ENCODE data around the gene MADCAM1. TPM values are rescaled to one million over a fixed set of nuclear protein-coding genes. Genes with fewer than 3 reads are reported as not detected.

The MADCAM1 gene
- 3.6 TPM for total RNA-seq

GRCh38 chr19:496112-496665 is at the start of gene MADCAM1:
Gene MADCAM1, plus strand, starts transcription at chr19:496486. Its CDS starts 14 bp downstream, at chr19:496500.

GRCh38 chr19:460877-461720 is 35.2 kb upstream of the MADCAM1 start, which contains the start of gene SHC2:
Gene SHC2, minus strand, starts transcription at chr19:461033. Its CDS starts 37 bp downstream, at chr19:460996.

DNA sequence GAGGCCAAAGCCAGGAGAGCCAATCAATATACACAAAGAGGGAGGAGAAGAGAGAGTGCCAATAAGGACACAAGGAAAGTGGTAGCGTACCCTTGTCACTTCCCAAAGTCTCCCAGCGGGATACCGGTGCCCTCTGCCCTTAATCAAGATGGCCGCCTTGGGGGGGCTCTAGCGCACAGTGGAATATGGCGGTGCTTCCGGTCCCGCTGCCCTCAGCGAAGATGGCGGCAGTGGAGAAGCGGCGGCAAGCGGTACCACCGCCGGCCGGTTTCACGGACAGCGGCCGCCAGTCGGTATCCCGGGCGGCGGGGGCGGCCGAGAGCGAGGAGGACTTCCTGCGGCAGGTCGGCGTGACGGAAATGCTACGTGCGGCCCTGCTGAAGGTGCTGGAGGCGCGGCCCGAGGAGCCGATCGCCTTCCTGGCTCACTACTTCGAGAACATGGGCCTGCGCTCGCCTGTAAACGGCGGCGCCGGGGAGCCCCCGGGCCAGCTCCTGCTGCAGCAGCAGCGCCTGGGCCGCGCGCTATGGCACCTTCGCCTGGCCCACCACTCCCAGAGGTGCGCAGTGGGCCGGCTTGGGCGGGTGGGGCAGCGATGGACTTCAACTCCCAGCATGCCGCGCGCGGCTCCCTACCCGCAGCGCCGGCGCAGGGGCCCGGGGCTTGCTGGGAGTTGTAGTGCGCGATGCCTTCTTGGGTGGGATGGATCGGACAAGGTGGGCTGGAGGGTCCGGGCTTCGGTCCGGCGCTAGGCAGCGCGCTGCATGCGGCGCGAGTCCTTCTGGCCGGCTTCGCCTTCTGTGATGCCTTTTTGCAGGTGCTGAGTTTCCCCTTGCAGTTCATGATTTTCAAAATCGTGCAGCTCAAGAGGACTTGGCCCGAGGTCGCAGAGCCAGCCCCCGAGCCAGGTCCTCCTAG is 11.3 kb downstream of the MADCAM1 start, which contains the start of gene TPGS1:
TSS of gene TPGS1 (plus strand) at position 212 of the 918 bp plus-strand sequence. CDS start at position 222, 10 bp downstream.

GRCh38 chr19:531753-532560 is 35.7 kb downstream of the MADCAM1 start, which contains the start of gene CDC34:
Gene CDC34, plus strand, starts transcription at chr19:531760. Its CDS starts 172 bp downstream, at chr19:531932.

GRCh38 chr19:543910-544608 is 47.8 kb downstream of the MADCAM1 start, which contains the start of gene GZMM:
Gene GZMM, plus strand, starts transcription at chr19:544053. Its CDS starts 19 bp downstream, at chr19:544072.

Small RNA genes lying within 50 kb of the gene (small RNA-seq; reads per million reads assigned to genes)
- not detected for gene RNA5SP462 (ENCODE audit: low replicate concordance)

Other genes with a start within 250 kb of the MADCAM1 start
- 8.6 TPM for gene PLPP2, start 205.1 kb upstream of the MADCAM1 start, total RNA-seq
- 19.2 TPM for gene MIER2, start 151.7 kb upstream of the MADCAM1 start, total RNA-seq
- 1.6 TPM for gene C2CD4C, start 87.3 kb upstream of the MADCAM1 start, total RNA-seq
- 30.6 TPM for gene SHC2, start 35.5 kb upstream of the MADCAM1 start, total RNA-seq
- 30.3 TPM for gene TPGS1, start 11.0 kb downstream of the MADCAM1 start, total RNA-seq
- gene CDC34, start 35.3 kb downstream of the MADCAM1 start, total RNA-seq = 72.5 TPM
- gene GZMM, start 47.6 kb downstream of the MADCAM1 start, total RNA-seq = 1.2 TPM
- gene BSG, start 76.1 kb downstream of the MADCAM1 start, total RNA-seq = 363 TPM
- gene HCN2, start 93.4 kb downstream of the MADCAM1 start, total RNA-seq = 0.53 TPM
- gene POLRMT, start 137.1 kb downstream of the MADCAM1 start, total RNA-seq = 30.9 TPM
- gene FGF22, start 143.4 kb downstream of the MADCAM1 start, total RNA-seq = 0.88 TPM
- gene RNF126, start 166.7 kb downstream of the MADCAM1 start, total RNA-seq = 27.6 TPM
- 29.4 TPM for gene FSTL3, start 179.9 kb downstream of the MADCAM1 start, total RNA-seq
- gene PRSS57, start 199.0 kb downstream of the MADCAM1 start, total RNA-seq = 3.1 TPM
- gene PALM, start 212.4 kb downstream of the MADCAM1 start, total RNA-seq = 74.6 TPM

Measured in metanephros (tissue), 2 donors.